WTC11 (cell line): ENCODE data around the gene RALA. TPM values are rescaled to one million over a fixed set of nuclear protein-coding genes. Genes with fewer than 3 reads are reported as not detected.
"Not testable (repeated sequence)": the region's sequence is repeated elsewhere in the genome, so short reads cannot be mapped to it uniquely, and the experiment has no call there.

ENCODE experiments used
- ATAC-seq: fragments of 200-7000 bp; cut with Tn5 transposase; 2 replicates; pipeline ENCODE4 v1.10.0; 2021; ENCODE audit warnings: mild to moderate bottlenecking, moderate library complexity
- CTCF ChIA-PET: fragments of 300-600 bp; sonication (Branson Sonifier 250); formaldehyde crosslinking; loops from one replicate; lab custom pipeline; 2021; ENCODE audit warnings: antibody characterized with exemption; lab: Charles Lee
- POLR2A ChIA-PET: fragments of 350-600 bp; sonication (Branson Sonifier 250); formaldehyde crosslinking; loops from one replicate; lab custom pipeline; 2021; ENCODE audit warnings: antibody characterized with exemption; lab: Charles Lee
- DNase-seq: peaks from one replicate; pipeline ENCODE4 v3.0.0; 2021; ENCODE audit warnings: low spot score
- H3K27ac Mint-ChIP-seq: 2 replicates; pipeline ENCODE4 v1.8.0; 2021; ENCODE audit warnings: mixed read lengths
- H3K27me3 Mint-ChIP-seq: 2 replicates; pipeline ENCODE4 v1.8.0; 2021; ENCODE audit warnings: low read depth, mild to moderate bottlenecking, moderate library complexity, mixed read lengths
- H3K36me3 Mint-ChIP-seq: 2 replicates; pipeline ENCODE4 v1.8.0; 2021; ENCODE audit warnings: mixed read lengths
- H3K4me1 Mint-ChIP-seq: 2 replicates; pipeline ENCODE4 v1.8.0; 2022; ENCODE audit warnings: mixed read lengths
- H3K4me3 Mint-ChIP-seq: 2 replicates; pipeline ENCODE4 v1.8.0; 2021; ENCODE audit warnings: mild to moderate bottlenecking, moderate library complexity, mixed read lengths
- H3K9me3 Mint-ChIP-seq: 2 replicates; pipeline ENCODE4 v1.8.0; 2021; ENCODE audit warnings: mixed read lengths
- CREB1 ChIP-seq: sonication (generic); formaldehyde crosslinking; IDR thresholded peaks from 2 replicates; pipeline ENCODE4 v1.8.0; 2023; ENCODE audit warnings: mild to moderate bottlenecking, missing genetic modification reagents
- CREM ChIP-seq: sonication (generic); formaldehyde crosslinking; IDR thresholded peaks from 2 replicates; pipeline ENCODE4 v1.8.1; 2022; ENCODE audit warnings: mild to moderate bottlenecking, missing genetic modification reagents, moderate library complexity
- ELF4 ChIP-seq: sonication (generic); formaldehyde crosslinking; IDR thresholded peaks from 2 replicates; pipeline ENCODE4 v1.8.1; 2022; ENCODE audit warnings: low read depth, mild to moderate bottlenecking, moderate library complexity, missing genetic modification reagents
- EMX1 ChIP-seq: fragments of 250-450 bp; sonication (Bioruptor Pico); IDR thresholded peaks from 2 replicates; pipeline ENCODE4 v1.8.0; 2021; ENCODE audit warnings: mild to moderate bottlenecking
- ETV6 ChIP-seq: sonication (generic); formaldehyde crosslinking; IDR thresholded peaks from 2 replicates; pipeline ENCODE4 v1.8.1; 2022; ENCODE audit warnings: mild to moderate bottlenecking, missing genetic modification reagents
- FOXK1 ChIP-seq: sonication (generic); formaldehyde crosslinking; IDR thresholded peaks from 2 replicates; pipeline ENCODE4 v1.8.0; 2022; ENCODE audit warnings: mild to moderate bottlenecking, moderate library complexity, missing genetic modification reagents
- GTF2I ChIP-seq: fragments of 250-450 bp; sonication (Bioruptor Pico); conservative IDR thresholded peaks from 2 replicates; pipeline ENCODE4 v1.4.0; 2021; ENCODE audit warnings: mild to moderate bottlenecking
- HMGXB4 ChIP-seq: sonication (generic); formaldehyde crosslinking; IDR thresholded peaks from 2 replicates; pipeline ENCODE4 v1.8.1; 2023; ENCODE audit warnings: mild to moderate bottlenecking, moderate library complexity, missing genetic modification reagents
- JAZF1 ChIP-seq: fragments of 250-450 bp; sonication (Bioruptor Pico); IDR thresholded peaks from 2 replicates; pipeline ENCODE4 v1.9.0; 2021; ENCODE audit warnings: moderate library complexity, mild to moderate bottlenecking, inconsistent platforms
- JUN ChIP-seq: sonication (generic); formaldehyde crosslinking; IDR thresholded peaks from 2 replicates; pipeline ENCODE4 v1.8.0; 2023; ENCODE audit warnings: mild to moderate bottlenecking, missing genetic modification reagents
- MLX ChIP-seq: sonication (generic); formaldehyde crosslinking; IDR thresholded peaks from 2 replicates; pipeline ENCODE4 v1.8.1; 2023; ENCODE audit warnings: mild to moderate bottlenecking, missing genetic modification reagents, moderate library complexity
- MXD4 ChIP-seq: fragments of 250-450 bp; sonication (Bioruptor Pico); IDR thresholded peaks from 2 replicates; pipeline ENCODE4 v1.8.0; 2021; ENCODE audit warnings: mild to moderate bottlenecking, moderate library complexity, borderline replicate concordance
- NFATC4 ChIP-seq: fragments of 250-450 bp; sonication (Bioruptor Pico); IDR thresholded peaks from 2 replicates; pipeline ENCODE4 v1.9.0; 2021; ENCODE audit warnings: mild to moderate bottlenecking
- NFE2L1 ChIP-seq: sonication (generic); formaldehyde crosslinking; IDR thresholded peaks from 2 replicates; pipeline ENCODE4 v1.8.1; 2023; ENCODE audit warnings: missing genetic modification reagents
- NFYB ChIP-seq: sonication (generic); formaldehyde crosslinking; conservative IDR thresholded peaks from 2 replicates; pipeline ENCODE4 v1.8.0; 2022; ENCODE audit warnings: low read depth, missing genetic modification reagents
- OVOL2 ChIP-seq: fragments of 250-450 bp; sonication (Bioruptor Pico); IDR thresholded peaks from 2 replicates; pipeline ENCODE4 v1.9.0; 2021; ENCODE audit warnings: mild to moderate bottlenecking, borderline replicate concordance
- RORB ChIP-seq: fragments of 250-450 bp; sonication (Bioruptor Pico); IDR thresholded peaks from 2 replicates; pipeline ENCODE4 v1.9.0; 2021; ENCODE audit warnings: mild to moderate bottlenecking
- SOX15 ChIP-seq: fragments of 250-450 bp; sonication (Bioruptor Pico); IDR thresholded peaks from 2 replicates; pipeline ENCODE4 v1.9.0; 2021; ENCODE audit warnings: mild to moderate bottlenecking
- TCF7 ChIP-seq: sonication (generic); formaldehyde crosslinking; IDR thresholded peaks from 2 replicates; pipeline ENCODE4 v1.8.0; 2022; ENCODE audit warnings: mild to moderate bottlenecking, low read depth, missing genetic modification reagents, moderate library complexity
- ZNF219 ChIP-seq: sonication (generic); formaldehyde crosslinking; IDR thresholded peaks from 2 replicates; pipeline ENCODE4 v1.8.0; 2023; ENCODE audit warnings: missing genetic modification reagents, mild to moderate bottlenecking, borderline replicate concordance
- ZNF232 ChIP-seq: sonication (generic); formaldehyde crosslinking; IDR thresholded peaks from 2 replicates; pipeline ENCODE4 v1.8.0; 2022; ENCODE audit warnings: mild to moderate bottlenecking, missing genetic modification reagents
- ZNF671 ChIP-seq: fragments of 250-450 bp; sonication (Bioruptor Pico); IDR thresholded peaks from 2 replicates; pipeline ENCODE4 v1.8.0; 2021; ENCODE audit warnings: mild to moderate bottlenecking
- total RNA-seq: library from RNA; stranded (reverse); gene quantifications from 3 replicates; pipeline ENCODE4 v1.2.3, GENCODE V29; 2021
- TF ChIP-seq, protein P1 (sequence below): sonication (generic); formaldehyde crosslinking; IDR thresholded peaks from 2 replicates; pipeline ENCODE4 v1.8.1; 2022; ENCODE audit warnings: mild to moderate bottlenecking, moderate library complexity, missing genetic modification reagents
- TF ChIP-seq, protein P2 (sequence below): sonication (generic); formaldehyde crosslinking; IDR thresholded peaks from 2 replicates; pipeline ENCODE4 v1.8.1; 2022; ENCODE audit warnings: low read depth, missing genetic modification reagents, borderline replicate concordance

RALA gene
- total RNA-seq, 1 experiment from 2014 or later: 57.3 TPM

DNA sequence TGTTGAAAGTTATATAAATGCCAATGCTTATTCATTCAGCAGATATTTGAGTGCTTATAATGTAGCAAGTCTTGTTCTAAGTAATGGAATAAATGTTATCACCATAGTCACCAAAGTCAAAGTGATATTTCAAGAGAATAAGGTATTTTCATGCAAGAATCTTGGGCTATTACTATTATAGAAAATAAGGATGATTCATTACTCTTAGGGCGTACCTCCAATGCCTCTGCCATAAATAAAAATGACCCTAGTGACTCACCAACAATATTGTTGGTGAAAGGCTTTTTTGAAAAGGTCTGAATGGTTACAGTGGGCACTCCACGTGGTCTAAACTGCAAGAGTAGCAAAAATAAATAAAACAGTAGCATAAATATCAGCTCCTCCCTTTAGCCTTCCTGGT is 68.4 kb downstream of the RALA start (continued):
- TF ChIP-seq HMGXB4 (no peak), MLX (CRISPR knock-in tag) (no peak), JUN (CRISPR knock-in tag) (no peak)

GRCh38 chr7:39693086-39693485 is 69.7 kb downstream of the RALA start:
- H3K4me3 Mint-ChIP-seq, ATAC-seq, POLR2A ChIA-PET, H3K4me1 Mint-ChIP-seq, CTCF ChIA-PET, DNase-seq, H3K9me3 Mint-ChIP-seq, H3K27me3 Mint-ChIP-seq, H3K27ac Mint-ChIP-seq: not testable (repeated sequence)
- peaks cover 48% of the 10 kb centered on the region for H3K36me3 Mint-ChIP-seq

- ChIA-PET POLR2A (no interaction called here), CTCF (no interaction called here)
- ATAC-seq (no peak), DNase-seq (no peak)
- Mint-ChIP-seq H3K4me1 (no peaks in the 10 kb centered on the region), H3K36me3 (peaks cover 48% of the 10 kb centered on the region), H3K27ac (no peak overlapping the region), H3K4me3 (no peak overlapping the region), H3K27me3 (no peaks in the 10 kb centered on the region), H3K9me3 (peaks cover 7% of the 10 kb centered on the region)
- no peak for TF ChIP-seq EMX1 (CRISPR knock-in tag)
- no peak for TF ChIP-seq ETV6 (CRISPR knock-in tag)
- no peak for TF ChIP-seq NFYB (CRISPR knock-in tag)
- TF ChIP-seq SOX15 (CRISPR knock-in tag): no peak
- no peak for TF ChIP-seq ELF4 (CRISPR knock-in tag)
- no peak for TF ChIP-seq TCF7 (CRISPR knock-in tag)
- no peak for TF ChIP-seq NFE2L1 (CRISPR knock-in tag)
- TF ChIP-seq FOXK1 (CRISPR knock-in tag): no peak
- no peak for TF ChIP-seq JAZF1
- no peak for TF ChIP-seq MXD4 (CRISPR knock-in tag)
- no peak for TF ChIP-seq OVOL2 (CRISPR knock-in tag)
- no peak for TF ChIP-seq CREM (CRISPR knock-in tag)
- TF ChIP-seq RORB: no peak
- no peak for TF ChIP-seq ZNF671 (CRISPR knock-in tag)
- TF ChIP-seq, protein P1, sequence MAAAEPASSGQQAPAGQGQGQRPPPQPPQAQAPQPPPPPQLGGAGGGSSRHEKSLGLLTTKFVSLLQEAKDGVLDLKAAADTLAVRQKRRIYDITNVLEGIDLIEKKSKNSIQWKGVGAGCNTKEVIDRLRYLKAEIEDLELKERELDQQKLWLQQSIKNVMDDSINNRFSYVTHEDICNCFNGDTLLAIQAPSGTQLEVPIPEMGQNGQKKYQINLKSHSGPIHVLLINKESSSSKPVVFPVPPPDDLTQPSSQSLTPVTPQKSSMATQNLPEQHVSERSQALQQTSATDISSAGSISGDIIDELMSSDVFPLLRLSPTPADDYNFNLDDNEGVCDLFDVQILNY (CRISPR knock-in tag): no peak
- TF ChIP-seq ZNF219 (CRISPR knock-in tag): no peak
- no peak for TF ChIP-seq ZNF232 (CRISPR knock-in tag)
Observed at GRCh38 chr7:39693812-39694211, 70.4 kb downstream of the RALA start.

GRCh38 chr7:39695852-39696586 is 72.6 kb downstream of the RALA start:
- TF ChIP-seq CREM (CRISPR knock-in tag): no peak
- no peak for TF ChIP-seq GTF2I (CRISPR knock-in tag)
- TF ChIP-seq NFATC4 (CRISPR knock-in tag): no peak
- TF ChIP-seq CREB1: no peak
- TF ChIP-seq, protein P2, sequence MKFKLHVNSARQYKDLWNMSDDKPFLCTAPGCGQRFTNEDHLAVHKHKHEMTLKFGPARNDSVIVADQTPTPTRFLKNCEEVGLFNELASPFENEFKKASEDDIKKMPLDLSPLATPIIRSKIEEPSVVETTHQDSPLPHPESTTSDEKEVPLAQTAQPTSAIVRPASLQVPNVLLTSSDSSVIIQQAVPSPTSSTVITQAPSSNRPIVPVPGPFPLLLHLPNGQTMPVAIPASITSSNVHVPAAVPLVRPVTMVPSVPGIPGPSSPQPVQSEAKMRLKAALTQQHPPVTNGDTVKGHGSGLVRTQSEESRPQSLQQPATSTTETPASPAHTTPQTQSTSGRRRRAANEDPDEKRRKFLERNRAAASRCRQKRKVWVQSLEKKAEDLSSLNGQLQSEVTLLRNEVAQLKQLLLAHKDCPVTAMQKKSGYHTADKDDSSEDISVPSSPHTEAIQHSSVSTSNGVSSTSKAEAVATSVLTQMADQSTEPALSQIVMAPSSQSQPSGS (CRISPR knock-in tag): no peak
- no peak for ATAC-seq
- Mint-ChIP-seq H3K36me3 (peaks cover 60% of the 10 kb centered on the region), H3K27ac (no peak overlapping the region), H3K9me3 (peaks cover 7% of the 10 kb centered on the region), H3K4me1 (peaks cover 4% of the 10 kb centered on the region), H3K27me3 (no peaks in the 10 kb centered on the region), H3K4me3 (no peak overlapping the region)
- CTCF ChIA-PET: no interaction called here
- POLR2A ChIA-PET: no interaction called here
- DNase-seq: no peak
